H1 (cell line): ENCODE results near the gene SENP7. TPM values are rescaled to one million over a fixed set of nuclear protein-coding genes. Genes with fewer than 3 reads are reported as not detected.

Experiments used
- GTF2F1 ChIP-seq: IDR thresholded peaks from 2 replicates; pipeline ENCODE4 v1.6.1; 2012; ENCODE audit warnings: low read depth, low read length, improper control_type of control experiment, borderline replicate concordance
- ZNF274 ChIP-seq: IDR thresholded peaks from 2 replicates; pipeline ENCODE4 v1.7.0; 2012; ENCODE audit warnings: low read length, borderline replicate concordance; ENCODE audit errors: extremely low read depth
- polyA plus RNA-seq, 7 experiments: library from polyadenylated mRNA; depleted of rRNA in 3 of 7; stranded (reverse) in 5 of 7; unstranded in 2 of 7; fragments of >200 nt in 5 of 7; fragments of 200-250 nt in 2 of 7; gene quantifications; 1 replicate in 5 of 7; 2 replicates in 1 of 7; 4 replicates in 1 of 7; pipeline versions ENCODE4 v1.2.1 to v1.2.3, GENCODE V29; 2011 to 2013; ENCODE audit warnings: missing spikeins in 2 of 7, mixed read lengths in 2 of 7
- total RNA-seq: library from RNA; stranded (reverse); fragmentation: NEBNext Ultra II Directional; extraction: Animal tissue kit (Norgen Biotek cat#: 25700); gene quantifications from 2 replicates; pipeline ENCODE4 v1.2.1, GENCODE V29; 2021

The SENP7 gene
- total and polyA plus RNA-seq, 2 of the 8 experiments (the other 6 are each of a cell fraction or from before 2014, with no cell fraction given), result 2.8 to 7.8 TPM

DNA sequence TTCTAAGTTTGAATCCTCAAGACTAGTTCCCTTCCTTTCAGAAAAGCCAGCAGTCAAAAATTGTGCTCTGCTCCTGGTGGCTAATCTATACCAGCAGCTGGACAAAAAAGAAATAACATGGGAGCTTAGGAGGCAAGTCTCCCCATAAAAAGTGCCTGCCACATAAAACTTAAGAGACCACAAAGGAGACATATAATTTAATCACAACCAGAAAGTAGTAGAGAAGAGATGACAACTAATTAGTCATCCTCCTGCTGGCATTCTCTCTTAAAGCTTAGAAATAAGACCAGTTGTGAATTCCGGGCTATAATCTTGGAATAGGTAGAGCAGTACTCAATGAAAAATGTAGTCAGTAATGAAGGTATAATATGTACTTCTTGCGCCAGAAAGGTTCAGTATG lies 172.4 kb downstream of the SENP7 start (continued):
- TF ChIP-seq GTF2F1 (no peak), ZNF274 (no peak)
